ENCODE measurements around the gene MAP3K3. TPM values are rescaled to one million over a fixed set of nuclear protein-coding genes. Genes with fewer than 3 reads are reported as not detected.

MAP3K3 gene
- total RNA-seq, 1 donor from 2014 or later = 48.8 TPM

- DNase-seq (ENCODE audit: low spot score) = peak; percentile 93
Measured at GRCh38 chr17:63622574-63623390, 565 bp downstream of the MAP3K3 start.

DNA sequence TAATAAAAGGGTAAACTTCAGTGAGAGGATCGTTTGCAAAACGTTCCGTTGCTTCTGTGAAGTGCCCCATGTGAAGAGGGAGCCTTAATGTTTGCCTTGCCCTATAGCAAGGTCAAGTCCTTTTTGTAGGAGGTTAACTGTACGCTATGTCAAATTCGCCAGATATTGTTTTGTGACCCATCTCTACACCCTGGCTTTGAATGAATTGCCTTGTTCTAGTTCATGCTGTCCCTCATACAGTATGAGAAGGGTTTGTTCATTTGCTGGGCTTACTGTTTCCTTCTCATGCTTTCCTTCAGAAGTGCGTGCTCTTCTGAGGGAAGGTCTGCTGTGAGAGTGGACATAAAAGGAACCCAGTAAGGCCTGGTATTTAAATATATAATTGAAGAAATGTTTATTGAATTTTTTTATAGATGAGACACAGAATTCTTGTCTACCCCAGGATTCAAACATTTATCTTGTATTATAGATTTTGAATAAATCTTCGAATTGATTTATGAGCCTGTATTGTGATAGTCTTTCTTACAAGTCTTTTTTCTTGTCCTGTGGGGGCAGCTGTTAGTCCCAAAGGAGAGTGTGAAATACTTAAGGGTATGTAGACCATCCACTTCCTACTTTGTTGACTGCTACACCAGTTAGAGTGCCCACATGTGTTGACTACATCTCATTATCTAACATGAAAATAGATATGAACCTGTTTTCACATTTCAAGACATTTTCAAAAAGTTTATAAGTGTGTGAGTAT lies 1.7 kb downstream of the MAP3K3 start:
- no peak for DNase-seq (ENCODE audit: low spot score)

- DNase-seq (ENCODE audit: low spot score) = no peak
Measured at GRCh38 chr17:63624531-63624880, 2.3 kb downstream of the MAP3K3 start.

DNA sequence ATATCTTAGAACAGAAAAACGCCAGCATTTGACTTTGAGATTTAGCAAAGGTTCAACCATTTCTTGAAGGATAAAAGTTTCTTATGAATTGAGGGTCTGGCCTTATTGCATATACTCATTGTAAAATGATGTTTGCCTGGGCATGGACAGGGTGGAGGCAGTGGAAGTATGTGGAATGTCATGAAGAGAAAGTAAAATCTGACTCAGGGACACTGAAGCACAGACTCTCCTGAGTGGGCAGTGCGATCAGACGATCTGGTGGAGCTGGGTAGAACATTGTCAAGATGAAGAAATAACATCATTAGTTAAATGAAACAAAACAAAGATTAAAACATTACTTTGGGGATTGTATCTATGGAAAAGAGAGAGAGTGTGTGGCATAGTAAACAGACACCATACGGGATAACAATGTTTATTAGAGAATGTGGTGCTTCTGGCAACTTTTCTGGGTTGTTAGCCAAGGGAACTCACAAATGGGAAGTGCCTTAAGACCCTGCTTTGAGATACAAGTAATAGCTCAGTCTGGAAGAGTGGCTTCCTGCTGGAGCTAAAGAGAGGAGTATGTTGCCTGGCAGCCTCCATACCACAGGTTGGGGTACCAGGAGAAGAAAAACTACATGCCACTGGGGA lies 4.4 kb downstream of the MAP3K3 start:
- DNase-seq (ENCODE audit: low spot score) = no peak

DNA sequence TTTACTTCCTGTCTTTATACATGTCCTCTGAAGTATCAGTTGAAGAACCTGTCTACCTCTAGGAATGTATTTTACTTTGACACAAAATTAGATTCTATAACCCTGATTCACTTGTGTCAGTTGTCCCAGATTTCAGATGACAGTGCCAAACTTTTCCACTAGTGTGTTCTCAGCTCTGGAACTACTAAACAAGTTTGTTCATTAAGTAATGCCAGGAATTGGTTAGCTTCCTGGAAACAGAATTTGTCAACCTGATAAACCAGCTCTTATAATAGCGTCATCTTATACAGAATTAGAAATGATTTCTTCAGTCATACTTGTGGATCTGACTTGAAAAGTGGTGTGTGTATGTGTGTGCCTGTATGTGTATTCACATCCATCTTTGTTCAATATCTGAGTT lies 7.4 kb downstream of the MAP3K3 start:
- no peak for DNase-seq (ENCODE audit: low spot score)

GRCh38 chr17:63631062-63631461 lies 8.8 kb downstream of the MAP3K3 start:
- no peak for DNase-seq (ENCODE audit: low spot score)

GRCh38 chr17:63631626-63632025 lies 9.4 kb downstream of the MAP3K3 start:
- no peak for DNase-seq (ENCODE audit: low spot score)

GRCh38 chr17:63633742-63634141 lies 11.5 kb downstream of the MAP3K3 start:
- DNase-seq (ENCODE audit: low spot score) = no peak

DNA sequence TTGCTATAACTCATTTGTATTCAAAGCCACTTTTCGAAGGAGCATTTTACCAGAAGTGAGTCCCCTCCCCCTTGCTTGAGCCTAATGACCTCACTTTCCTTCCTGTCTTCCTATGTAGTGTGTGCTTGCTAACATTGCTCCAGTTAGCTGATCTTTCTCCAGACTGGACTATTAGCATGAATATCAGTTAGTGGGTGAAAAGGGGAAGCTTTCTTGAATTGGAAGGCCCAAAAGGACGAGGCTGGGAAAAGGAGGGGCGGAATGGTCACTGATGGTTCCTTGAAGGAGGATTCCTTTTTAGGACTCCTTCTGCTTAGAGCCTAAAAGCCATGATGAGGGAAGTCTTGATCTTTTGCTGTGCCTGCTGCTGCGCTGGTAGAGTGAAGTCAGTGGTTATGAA lies 11.9 kb downstream of the MAP3K3 start:
- no peak for DNase-seq (ENCODE audit: low spot score)

DNA sequence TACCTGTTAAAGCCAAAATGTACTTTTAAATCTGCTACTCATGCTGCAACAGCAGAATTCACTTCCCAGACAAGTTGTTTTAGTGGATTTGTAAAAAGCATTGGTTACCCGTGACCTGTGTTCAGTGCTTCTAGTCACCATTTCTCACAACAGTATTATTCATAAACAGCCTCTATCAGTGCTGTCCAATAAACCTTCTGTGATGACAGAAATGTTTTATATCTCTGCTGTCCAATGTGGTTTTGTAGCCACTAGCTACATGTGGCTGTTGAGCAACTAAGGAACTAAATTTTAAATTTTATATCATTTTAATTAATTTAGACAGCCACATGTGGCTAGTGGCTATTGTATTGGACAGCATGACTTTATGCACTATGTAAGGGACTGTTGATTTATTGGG lies 12.6 kb downstream of the MAP3K3 start:
- no peak for DNase-seq (ENCODE audit: low spot score)

DNA sequence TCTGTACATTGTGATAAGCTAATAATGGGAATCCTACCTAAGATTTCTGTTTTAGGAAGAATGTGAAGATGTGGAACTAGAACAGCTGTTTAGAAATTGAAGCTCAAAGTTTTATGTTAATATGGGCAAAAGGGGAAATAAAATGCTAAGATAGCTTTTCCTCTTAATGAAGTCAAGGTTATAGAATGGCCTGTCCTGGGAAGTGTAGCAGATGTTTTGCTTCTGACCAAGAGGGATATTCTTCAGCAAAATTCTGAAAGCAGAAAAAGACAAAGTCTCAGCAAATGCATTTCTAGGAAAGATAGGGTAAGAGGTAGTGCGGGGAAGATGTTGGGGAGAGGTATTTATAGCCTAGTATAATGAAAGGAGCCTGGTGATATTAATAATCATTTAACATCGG lies 13.1 kb downstream of the MAP3K3 start:
- no peak for DNase-seq (ENCODE audit: low spot score)

DNA sequence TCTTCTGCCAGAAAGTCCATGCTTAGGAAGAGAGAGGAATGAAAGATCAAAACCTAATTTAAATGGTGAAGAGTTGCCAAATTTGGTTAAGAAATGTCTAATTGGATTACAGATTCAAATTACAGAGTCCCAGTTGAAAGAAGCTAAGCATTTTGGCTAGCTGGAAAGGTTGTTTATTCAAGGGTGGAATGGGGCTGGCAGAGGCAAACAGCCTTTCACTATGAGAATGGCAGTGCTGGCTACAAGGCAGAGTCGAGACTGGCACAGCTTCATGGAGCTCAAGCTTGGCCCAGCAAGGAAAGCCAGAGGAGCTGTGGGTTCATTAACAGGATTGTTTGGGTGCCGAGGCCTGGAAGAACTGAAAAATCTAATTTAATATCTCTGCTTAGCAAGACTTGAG lies 13.6 kb downstream of the MAP3K3 start:
- no peak for DNase-seq (ENCODE audit: low spot score)

DNA sequence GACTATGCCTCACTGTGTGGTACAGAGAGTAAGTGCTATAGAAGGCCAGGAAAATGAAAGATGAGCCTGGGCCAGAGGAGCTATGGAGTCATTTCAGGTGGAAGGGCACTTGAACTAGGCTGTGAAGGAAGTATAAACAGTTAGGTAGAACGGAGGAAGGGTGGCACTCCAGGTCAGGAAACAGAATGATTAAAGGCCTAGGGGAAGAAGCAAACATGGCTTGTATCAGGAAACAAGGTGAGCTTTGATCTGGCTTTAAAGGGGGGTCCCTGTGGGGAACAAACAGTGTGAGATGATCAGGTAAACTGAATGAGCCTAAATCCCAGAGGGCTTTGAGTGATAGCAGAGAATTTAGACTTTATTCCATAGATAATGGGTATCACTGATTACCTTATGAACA lies 16.9 kb downstream of the MAP3K3 start:
- no peak for DNase-seq (ENCODE audit: low spot score)

DNA sequence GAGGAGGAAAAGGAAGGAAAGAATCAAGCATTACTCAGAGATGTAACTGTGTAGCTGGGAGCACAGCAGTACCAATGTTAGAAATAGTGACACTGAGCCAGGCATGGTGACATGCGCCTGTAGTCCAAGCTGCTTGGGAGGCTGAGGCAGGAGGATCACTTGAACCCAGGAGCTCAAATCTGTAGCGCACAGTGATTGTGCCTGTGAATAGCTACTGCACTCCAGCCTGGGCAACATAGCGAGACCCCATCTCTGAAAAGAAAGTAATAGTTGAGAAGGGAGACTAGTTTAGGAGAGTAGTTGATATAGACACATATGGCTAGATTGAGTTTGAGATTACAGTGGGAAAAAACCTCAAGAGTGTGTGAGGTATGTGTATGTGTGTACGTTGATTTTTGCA lies 17.8 kb downstream of the MAP3K3 start:
- no peak for DNase-seq (ENCODE audit: low spot score)

GRCh38 chr17:63641692-63642448 lies 19.7 kb downstream of the MAP3K3 start:
- no peak for DNase-seq (ENCODE audit: low spot score)

DNA sequence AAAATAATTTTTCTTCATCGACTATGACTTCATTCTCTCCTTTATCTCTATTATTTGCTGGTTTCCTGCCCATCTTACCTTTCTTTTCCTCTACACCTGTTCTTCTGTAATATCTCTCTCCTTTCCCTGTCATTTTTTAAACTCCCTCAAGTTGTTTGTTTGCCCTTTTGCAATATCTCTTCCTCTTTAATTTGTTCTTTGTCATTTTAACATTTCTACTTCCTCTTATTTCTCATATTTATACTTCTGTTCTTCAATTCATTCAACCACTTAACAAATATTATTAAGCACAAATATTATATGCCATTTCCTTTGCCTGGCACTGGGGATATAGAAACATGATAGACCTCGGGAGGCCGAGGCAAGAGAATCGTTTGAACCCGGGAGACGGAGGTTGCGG lies 22.6 kb downstream of the MAP3K3 start:
- DNase-seq (ENCODE audit: low spot score) = no peak

DNA sequence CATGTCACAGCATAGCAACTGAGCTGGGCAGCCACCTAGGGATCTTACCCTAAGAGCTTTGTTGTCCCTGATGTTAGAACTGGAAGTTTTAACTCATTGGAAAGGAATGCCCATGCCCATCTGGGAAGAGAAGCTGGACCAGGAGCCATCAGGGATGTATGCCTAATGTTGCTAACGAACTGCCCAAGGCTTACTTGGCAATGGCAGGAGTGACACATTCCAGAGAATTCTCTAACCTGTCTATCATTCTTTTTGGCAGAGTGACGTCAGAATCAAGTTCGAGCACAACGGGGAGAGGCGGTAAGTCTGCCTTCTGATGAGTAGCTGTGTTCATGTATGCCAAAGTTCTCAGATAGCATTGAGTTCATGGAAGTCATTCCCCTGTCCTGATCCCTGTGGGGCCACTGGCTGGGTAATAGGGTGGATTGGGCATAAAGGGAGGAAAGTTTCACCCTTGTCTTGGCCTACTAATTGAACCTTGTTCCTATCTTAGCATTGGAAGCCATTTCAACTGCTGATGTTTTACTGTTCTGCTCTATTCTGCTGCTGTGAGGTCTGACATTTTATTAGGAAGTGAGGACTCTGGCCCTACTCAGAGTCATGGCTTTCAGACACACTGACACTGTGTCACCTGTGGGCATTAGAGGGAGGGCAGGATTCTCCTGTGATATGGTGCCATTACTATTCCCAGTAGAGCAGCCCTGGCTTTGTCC lies 23.7 kb downstream of the MAP3K3 start:
- no peak for DNase-seq (ENCODE audit: low spot score)

DNA sequence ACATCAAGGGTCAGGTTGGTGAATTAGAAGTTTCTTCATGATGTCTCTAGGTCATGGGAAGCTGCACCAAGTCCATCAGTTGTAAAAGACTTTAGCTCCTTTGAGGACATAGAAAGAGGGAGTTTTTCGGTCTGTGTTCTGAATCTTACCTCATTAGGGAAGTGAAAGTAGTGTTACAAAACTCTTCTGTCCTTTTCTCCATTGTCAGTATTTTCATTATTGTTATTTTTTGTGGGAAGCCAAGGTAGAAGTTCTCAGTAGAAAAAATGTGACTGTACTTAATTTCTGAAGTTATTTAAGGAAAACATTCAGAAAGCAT lies 24.2 kb downstream of the MAP3K3 start:
- DNase-seq (ENCODE audit: low spot score) = no peak

GRCh38 chr17:63647065-63647725 lies 25.0 kb downstream of the MAP3K3 start:
- DNase-seq (ENCODE audit: low spot score) = no peak

- no peak for DNase-seq (ENCODE audit: low spot score)
Measured at GRCh38 chr17:63647936-63648335, 25.7 kb downstream of the MAP3K3 start.

- DNase-seq (ENCODE audit: low spot score) = no peak
Measured at GRCh38 chr17:63649813-63650212, 27.6 kb downstream of the MAP3K3 start.
